ENCODE data around the gene A2M. TPM values are rescaled to one million over a fixed set of nuclear protein-coding genes. Genes with fewer than 3 reads are reported as not detected.

The A2M gene
- polyA plus RNA-seq, 1 experiment: 1.2 TPM

DNA sequence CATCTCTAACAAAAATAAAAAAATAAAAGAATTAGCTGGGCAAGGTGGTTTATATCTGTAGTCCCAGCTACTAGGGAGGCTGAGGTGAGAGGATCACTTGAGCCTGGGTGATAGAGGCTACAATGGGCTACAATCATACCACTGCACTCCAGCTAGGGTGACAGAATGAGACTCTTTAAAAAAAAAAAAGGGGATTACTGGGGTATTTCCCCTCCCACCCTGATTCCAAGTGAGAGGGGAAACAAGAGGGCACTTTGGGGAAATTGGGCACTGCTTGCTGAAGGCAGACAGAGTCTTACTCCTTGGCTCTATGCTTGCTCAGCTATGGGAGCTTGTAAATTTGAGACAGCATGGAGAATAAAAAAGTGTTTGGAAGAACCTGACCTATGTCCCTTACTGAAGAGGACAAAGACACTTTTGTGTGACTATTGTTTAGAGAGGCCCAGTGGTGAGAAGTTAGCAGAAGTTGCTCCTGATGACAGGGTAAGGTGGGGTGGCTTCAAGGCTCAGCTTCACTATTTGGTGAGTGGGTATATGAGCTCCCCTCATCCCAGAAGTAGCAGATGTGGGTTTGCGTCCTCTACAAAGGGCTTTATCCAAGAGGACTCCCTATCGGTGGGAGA lies 82.3 kb downstream of the A2M start:
- Histone ChIP-seq H3K4me3 (ENCODE audit: low read depth, low read length) (no peak overlapping the region), H3K27ac (ENCODE audit: low read depth, low read length) (no peak overlapping the region), H3K9me3 (ENCODE audit: control insufficient read depth, insufficient read depth, low read length) (no peaks in the 10 kb centered on the region), H3K27me3 (ENCODE audit: control insufficient read depth, insufficient read depth, low read length) (no peaks in the 10 kb centered on the region)
- ChIA-PET CTCF (interaction anchor here (1.0 kb wide), 1 partner anchor 489 kb away, joined by 3 read pairs; no protein-coding TSS in a partner anchor), POLR2A (no interaction called here)
- TF ChIP-seq, protein P1, sequence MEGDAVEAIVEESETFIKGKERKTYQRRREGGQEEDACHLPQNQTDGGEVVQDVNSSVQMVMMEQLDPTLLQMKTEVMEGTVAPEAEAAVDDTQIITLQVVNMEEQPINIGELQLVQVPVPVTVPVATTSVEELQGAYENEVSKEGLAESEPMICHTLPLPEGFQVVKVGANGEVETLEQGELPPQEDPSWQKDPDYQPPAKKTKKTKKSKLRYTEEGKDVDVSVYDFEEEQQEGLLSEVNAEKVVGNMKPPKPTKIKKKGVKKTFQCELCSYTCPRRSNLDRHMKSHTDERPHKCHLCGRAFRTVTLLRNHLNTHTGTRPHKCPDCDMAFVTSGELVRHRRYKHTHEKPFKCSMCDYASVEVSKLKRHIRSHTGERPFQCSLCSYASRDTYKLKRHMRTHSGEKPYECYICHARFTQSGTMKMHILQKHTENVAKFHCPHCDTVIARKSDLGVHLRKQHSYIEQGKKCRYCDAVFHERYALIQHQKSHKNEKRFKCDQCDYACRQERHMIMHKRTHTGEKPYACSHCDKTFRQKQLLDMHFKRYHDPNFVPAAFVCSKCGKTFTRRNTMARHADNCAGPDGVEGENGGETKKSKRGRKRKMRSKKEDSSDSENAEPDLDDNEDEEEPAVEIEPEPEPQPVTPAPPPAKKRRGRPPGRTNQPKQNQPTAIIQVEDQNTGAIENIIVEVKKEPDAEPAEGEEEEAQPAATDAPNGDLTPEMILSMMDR (IDR thresholded peaks at IDR 0.05; ENCODE audit: low read depth, low read length): no peak
- no peak for DNase-seq (ENCODE audit: low read depth, low spot score)

DNA sequence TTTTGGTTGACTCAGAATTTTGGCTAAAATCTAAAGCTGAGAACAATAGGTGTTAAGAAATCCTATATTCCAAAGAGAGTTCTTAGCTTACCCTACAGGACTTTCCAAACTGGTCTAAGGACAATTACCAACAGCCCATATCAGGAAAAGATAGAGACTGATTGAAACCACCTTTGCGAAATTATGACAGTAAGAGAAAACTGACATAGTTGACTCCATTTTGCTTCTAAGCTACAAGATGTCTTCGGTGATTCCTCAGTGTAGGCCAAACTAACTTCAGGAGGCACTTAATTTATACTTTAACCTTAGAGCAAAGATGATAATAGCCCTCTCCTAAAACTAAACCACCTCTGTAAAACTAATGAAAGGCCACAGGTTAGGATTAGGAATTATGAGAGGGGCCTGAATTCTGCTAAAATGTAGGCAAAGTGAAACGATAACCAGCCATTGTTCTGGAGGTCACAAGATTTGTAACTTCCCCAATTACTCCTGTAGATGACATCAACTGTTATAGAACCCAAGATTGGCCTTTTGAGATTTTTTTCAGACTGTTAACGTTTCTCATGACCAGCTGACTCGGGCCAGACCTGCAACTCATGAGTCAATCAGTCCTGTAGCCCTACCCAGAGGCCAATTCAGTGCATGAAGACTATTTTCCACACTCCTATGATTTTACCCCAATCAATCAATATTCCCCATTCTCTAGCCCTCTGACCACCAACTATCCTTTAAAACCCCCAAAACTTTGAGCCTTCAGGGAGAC lies 83.3 kb downstream of the A2M start:
- ChIA-PET CTCF (no interaction called here), POLR2A (no interaction called here)
- Histone ChIP-seq H3K27ac (ENCODE audit: low read depth, low read length) (no peak overlapping the region), H3K27me3 (ENCODE audit: control insufficient read depth, insufficient read depth, low read length) (no peaks in the 10 kb centered on the region), H3K4me3 (ENCODE audit: low read depth, low read length) (no peak overlapping the region), H3K9me3 (ENCODE audit: control insufficient read depth, insufficient read depth, low read length) (no peaks in the 10 kb centered on the region)
- TF ChIP-seq, protein P1 (IDR thresholded peaks at IDR 0.05; ENCODE audit: low read depth, low read length): no peak
- DNase-seq (ENCODE audit: low read depth, low spot score): no peak

DNA sequence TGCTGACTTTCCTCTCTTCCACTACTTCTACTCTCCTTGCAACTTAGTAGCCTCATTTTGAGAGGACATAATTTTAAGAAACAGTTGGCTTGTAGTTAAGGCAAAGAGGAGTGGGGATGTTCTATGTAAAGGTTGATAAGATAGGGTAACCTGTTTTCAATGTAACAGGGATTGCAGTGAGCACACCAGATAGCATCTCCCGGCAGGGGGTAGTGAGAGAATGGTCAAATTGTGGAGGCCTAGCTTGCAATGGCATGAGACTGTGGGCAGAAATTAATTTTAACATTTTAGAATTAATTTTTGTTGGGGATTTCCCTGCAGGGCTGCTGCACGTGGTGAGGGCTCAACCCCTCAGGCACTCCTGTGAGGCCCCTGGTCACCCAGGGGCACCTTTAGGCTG lies 84.9 kb downstream of the A2M start:
- TF ChIP-seq, protein P1 (IDR thresholded peaks at IDR 0.05; ENCODE audit: low read depth, low read length): no peak
- Histone ChIP-seq H3K27me3 (ENCODE audit: control insufficient read depth, insufficient read depth, low read length) (no peaks in the 10 kb centered on the region), H3K9me3 (ENCODE audit: control insufficient read depth, insufficient read depth, low read length) (no peaks in the 10 kb centered on the region), H3K27ac (ENCODE audit: low read depth, low read length) (no peak overlapping the region), H3K4me3 (ENCODE audit: low read depth, low read length) (no peak overlapping the region)
- no peak for DNase-seq (ENCODE audit: low read depth, low spot score)
- ChIA-PET POLR2A (no interaction called here), CTCF (interaction anchor here (1.3 to 1.7 kb wide), 2 partner anchors 19 to 141 kb away, joined by 4 to 9 read pairs; no protein-coding TSS in a partner anchor)

DNA sequence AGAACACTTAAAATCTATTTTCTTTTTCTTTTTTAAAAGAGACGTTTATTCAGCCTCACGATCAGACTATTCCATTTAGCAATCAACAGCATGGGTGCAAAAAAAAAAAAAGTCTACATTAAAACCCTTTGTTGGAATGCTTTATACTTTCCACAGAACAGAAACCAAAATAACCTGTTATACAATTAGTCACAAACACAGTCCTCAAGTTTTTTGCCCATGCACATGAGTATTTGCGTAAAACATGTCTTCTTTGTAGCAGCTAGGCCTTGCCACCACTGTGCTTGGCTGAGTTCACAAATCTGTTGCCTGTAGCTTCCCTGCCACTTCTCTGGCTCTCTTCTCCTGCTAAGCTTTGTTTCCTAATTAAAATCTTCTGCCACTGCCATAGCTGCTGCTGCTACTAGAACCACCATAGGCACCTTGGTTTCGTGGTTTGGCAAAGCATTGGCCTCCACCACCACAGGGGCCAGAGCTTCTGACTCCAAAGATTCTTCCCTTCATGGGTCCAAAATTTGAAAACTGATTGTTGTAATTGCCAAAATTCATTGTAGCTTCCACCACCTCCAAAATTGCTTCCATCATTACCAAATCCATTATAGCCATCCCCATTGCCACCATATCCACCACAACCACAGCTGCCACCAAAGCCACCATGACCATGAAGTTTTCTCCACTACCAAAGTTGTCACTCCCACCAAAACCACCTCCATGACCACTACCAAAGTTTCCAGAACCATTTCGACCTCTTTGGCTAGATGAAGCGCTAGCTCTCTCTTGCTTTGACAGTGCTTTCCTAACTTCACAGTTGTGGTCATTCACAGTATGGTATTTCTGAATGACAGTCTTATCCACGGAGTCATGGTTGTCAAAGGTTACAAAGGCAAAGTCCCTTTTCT lies 88.3 kb downstream of the A2M start:
- TF ChIP-seq, protein P1 (IDR thresholded peaks at IDR 0.05; ENCODE audit: low read depth, low read length): no peak
- ChIA-PET CTCF (interaction anchor here (0.7 to 1.3 kb wide), 2 partner anchors 11 to 35 kb away, joined by 3 to 4 read pairs; no protein-coding TSS in a partner anchor), POLR2A (no interaction called here)
- H3K27ac ChIP-seq (ENCODE audit: low read depth, low read length): no peak overlapping the region
- DNase-seq (ENCODE audit: low read depth, low spot score): no peak
- H3K4me3 ChIP-seq (ENCODE audit: low read depth, low read length): no peak overlapping the region
- H3K9me3 ChIP-seq (ENCODE audit: control insufficient read depth, insufficient read depth, low read length): no peaks in the 10 kb centered on the region
- H3K27me3 ChIP-seq (ENCODE audit: control insufficient read depth, insufficient read depth, low read length): no peaks in the 10 kb centered on the region

Measured in AG04450 (cell line).